Activated naive CD8-positive, alpha-beta T cell treated with anti-CD3 and anti-CD28 coated beads, Interleukin-2, amount 50 U/mL, for 24 hours (primary cell): Measurements from ENCODE around the gene IL36RN.

Source experiments
- ATAC-seq: fragments of 150-1000 bp; cut with Tn5 transposase; one replicate; pipeline ENCODE4 v1.10.0; 2021
- DNase-seq: peaks from one replicate; pipeline ENCODE4 v3.0.0; 2021
- H3K27ac Mint-ChIP-seq: one replicate; pipeline ENCODE4 v1.8.0; 2021; ENCODE audit warnings: mild to moderate bottlenecking, mixed read lengths
- H3K27me3 Mint-ChIP-seq: one replicate; pipeline ENCODE4 v1.8.0; 2021; ENCODE audit warnings: mixed read lengths
- H3K36me3 Mint-ChIP-seq: one replicate; pipeline ENCODE4 v1.8.0; 2021; ENCODE audit warnings: low read depth, mixed read lengths
- H3K4me1 Mint-ChIP-seq: one replicate; pipeline ENCODE4 v1.8.0; 2021; ENCODE audit warnings: mixed read lengths
- H3K4me3 Mint-ChIP-seq: one replicate; pipeline ENCODE4 v1.8.0; 2021; ENCODE audit warnings: mild to moderate bottlenecking, moderate library complexity, mixed read lengths
- H3K9me3 Mint-ChIP-seq: one replicate; pipeline ENCODE4 v1.8.0; 2021; ENCODE audit warnings: mixed read lengths

Gene IL36RN

DNA sequence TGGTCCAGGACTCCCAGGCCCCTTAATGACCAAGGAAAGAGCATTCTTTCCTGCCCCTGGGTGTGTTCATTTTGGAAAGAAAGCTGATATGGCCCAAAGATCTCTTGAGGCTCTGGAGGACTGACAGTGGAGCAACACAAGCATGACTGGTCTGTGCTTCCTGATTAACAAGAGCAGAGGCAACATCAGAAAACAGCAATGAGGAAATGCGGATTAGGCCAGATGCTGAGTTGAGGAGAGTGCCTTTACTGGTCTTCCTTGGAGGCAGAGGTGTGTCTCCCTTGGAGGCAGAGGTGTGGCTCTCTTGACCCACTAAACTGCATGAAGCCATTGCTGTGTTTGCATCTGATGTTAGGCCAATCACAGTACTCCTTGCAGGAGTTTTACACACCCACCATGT is 26.3 kb upstream of the IL36RN start:
- peaks cover 4% of the 10 kb centered on the region for H3K27me3 Mint-ChIP-seq
- DNase-seq (no peak), ATAC-seq (no peak)
- H3K27ac Mint-ChIP-seq, result no peak overlapping the region
- H3K36me3 Mint-ChIP-seq, result no peaks in the 10 kb centered on the region
- no peak overlapping the region for H3K4me3 Mint-ChIP-seq
- no peaks in the 10 kb centered on the region for H3K9me3 Mint-ChIP-seq
- no peaks in the 10 kb centered on the region for H3K4me1 Mint-ChIP-seq

DNA sequence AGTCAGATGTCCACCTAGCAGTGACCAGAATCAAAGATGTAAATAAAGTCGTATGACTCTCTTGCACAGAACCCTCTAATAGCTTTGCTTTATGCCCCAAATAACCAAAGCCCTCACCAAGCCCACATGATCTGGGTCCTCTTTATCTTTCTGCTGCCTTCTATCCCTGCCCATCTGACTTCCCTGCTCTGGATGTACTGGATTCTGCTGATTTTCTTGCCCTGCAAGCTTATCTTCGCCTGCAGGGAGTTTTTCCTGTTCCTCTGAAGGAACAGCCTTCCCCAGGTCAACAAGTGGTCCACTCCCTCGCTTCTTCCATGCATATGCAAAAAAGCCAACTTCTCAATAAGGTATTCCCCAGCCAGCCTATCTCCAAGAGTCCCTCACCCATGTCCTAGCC is 25.0 kb upstream of the IL36RN start:
- Mint-ChIP-seq H3K4me3 (no peak overlapping the region), H3K27ac (no peak overlapping the region), H3K9me3 (no peaks in the 10 kb centered on the region), H3K27me3 (peaks cover 4% of the 10 kb centered on the region), H3K4me1 (no peaks in the 10 kb centered on the region), H3K36me3 (no peaks in the 10 kb centered on the region)
- no peak for ATAC-seq
- DNase-seq, result no peak

GRCh38 chr2:113036763-113037162 is 22.2 kb upstream of the IL36RN start:
- Mint-ChIP-seq H3K4me1 (no peaks in the 10 kb centered on the region), H3K4me3 (no peak overlapping the region), H3K27me3 (no peaks in the 10 kb centered on the region), H3K27ac (no peak overlapping the region), H3K36me3 (no peaks in the 10 kb centered on the region), H3K9me3 (no peaks in the 10 kb centered on the region)
- ATAC-seq (no peak), DNase-seq (no peak)

DNA sequence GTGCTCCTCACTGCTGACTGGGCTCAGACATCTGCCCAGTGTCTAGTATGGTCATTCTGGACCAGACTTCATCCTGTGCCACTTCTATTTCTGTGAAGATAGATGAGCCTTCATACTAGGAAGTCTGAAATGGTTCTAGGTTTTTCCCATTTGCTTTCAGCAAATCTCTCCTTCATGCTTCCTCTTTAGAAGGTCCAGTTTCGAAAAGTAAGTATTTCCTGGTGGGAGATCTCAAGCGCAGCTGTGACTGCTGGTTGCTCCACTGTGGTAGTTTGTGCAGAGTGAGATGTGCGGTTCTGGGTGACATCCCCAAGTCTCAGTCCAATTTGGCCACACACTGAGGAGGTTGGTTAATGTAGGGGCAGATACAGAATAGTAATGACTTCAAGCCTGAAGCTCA is 20.7 kb upstream of the IL36RN start:
- H3K27ac Mint-ChIP-seq, result no peak overlapping the region
- no peaks in the 10 kb centered on the region for H3K27me3 Mint-ChIP-seq
- no peaks in the 10 kb centered on the region for H3K4me1 Mint-ChIP-seq
- H3K4me3 Mint-ChIP-seq, result no peak overlapping the region
- no peak for DNase-seq
- H3K9me3 Mint-ChIP-seq, result no peaks in the 10 kb centered on the region
- H3K36me3 Mint-ChIP-seq, result no peaks in the 10 kb centered on the region
- no peak for ATAC-seq

DNA sequence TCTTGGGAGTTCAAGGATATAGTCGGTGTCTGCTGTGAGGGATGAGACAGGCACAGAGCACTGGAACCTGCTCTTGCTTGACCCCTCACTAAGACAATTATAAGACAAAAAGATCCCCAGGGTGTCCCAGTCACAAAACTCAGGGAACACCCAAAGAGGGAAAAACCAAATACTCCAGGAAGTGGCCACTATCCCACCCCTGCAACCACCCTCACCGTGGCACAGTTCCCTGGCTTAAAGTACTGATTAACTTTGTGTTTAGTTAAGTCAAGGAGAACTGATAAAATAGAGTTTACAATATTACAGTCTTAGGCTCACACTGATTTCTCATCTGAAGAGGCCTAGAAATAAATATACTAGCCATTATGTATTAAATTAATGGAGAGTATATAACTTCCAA is 19.8 kb upstream of the IL36RN start:
- H3K4me1 Mint-ChIP-seq, result no peaks in the 10 kb centered on the region
- no peaks in the 10 kb centered on the region for H3K9me3 Mint-ChIP-seq
- ATAC-seq, result no peak
- H3K27me3 Mint-ChIP-seq, result no peaks in the 10 kb centered on the region
- no peak for DNase-seq
- no peaks in the 10 kb centered on the region for H3K36me3 Mint-ChIP-seq
- H3K4me3 Mint-ChIP-seq, result no peak overlapping the region
- no peak overlapping the region for H3K27ac Mint-ChIP-seq

GRCh38 chr2:113039719-113040118 is 19.3 kb upstream of the IL36RN start:
- no peaks in the 10 kb centered on the region for H3K9me3 Mint-ChIP-seq
- H3K27me3 Mint-ChIP-seq, result no peaks in the 10 kb centered on the region
- DNase-seq (no peak), ATAC-seq (no peak)
- H3K27ac Mint-ChIP-seq, result no peak overlapping the region
- H3K4me3 Mint-ChIP-seq, result no peak overlapping the region
- no peaks in the 10 kb centered on the region for H3K4me1 Mint-ChIP-seq
- H3K36me3 Mint-ChIP-seq, result no peaks in the 10 kb centered on the region

GRCh38 chr2:113041871-113042270 is 17.1 kb upstream of the IL36RN start:
- no peak overlapping the region for H3K27ac Mint-ChIP-seq
- H3K4me3 Mint-ChIP-seq, result no peak overlapping the region
- H3K36me3 Mint-ChIP-seq, result no peaks in the 10 kb centered on the region
- no peaks in the 10 kb centered on the region for H3K9me3 Mint-ChIP-seq
- ATAC-seq (no peak), DNase-seq (no peak)
- H3K4me1 Mint-ChIP-seq, result no peaks in the 10 kb centered on the region
- no peaks in the 10 kb centered on the region for H3K27me3 Mint-ChIP-seq

DNA sequence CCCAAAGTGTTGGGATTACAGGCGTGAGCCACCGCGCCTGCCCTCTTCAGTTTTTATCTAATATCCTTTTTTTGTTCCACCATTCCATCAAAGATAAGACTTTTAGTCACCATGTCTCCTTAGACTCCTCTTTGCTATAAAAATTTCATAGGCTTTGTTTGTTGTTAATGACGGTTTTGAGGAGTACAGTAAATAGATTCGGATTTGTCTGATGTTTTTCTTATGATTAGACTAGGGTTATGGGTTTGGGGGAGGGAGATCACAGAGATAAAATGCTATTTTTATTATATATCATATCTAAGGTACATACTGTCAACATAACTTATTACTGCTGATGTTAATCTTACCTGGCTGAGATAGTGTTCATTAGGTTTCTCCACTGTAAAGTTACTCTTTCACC is 12.5 kb upstream of the IL36RN start:
- DNase-seq (no peak), ATAC-seq (no peak)
- H3K4me3 Mint-ChIP-seq, result no peak overlapping the region
- H3K4me1 Mint-ChIP-seq, result no peaks in the 10 kb centered on the region
- H3K27ac Mint-ChIP-seq, result no peak overlapping the region
- H3K36me3 Mint-ChIP-seq, result no peaks in the 10 kb centered on the region
- no peaks in the 10 kb centered on the region for H3K27me3 Mint-ChIP-seq
- no peaks in the 10 kb centered on the region for H3K9me3 Mint-ChIP-seq

DNA sequence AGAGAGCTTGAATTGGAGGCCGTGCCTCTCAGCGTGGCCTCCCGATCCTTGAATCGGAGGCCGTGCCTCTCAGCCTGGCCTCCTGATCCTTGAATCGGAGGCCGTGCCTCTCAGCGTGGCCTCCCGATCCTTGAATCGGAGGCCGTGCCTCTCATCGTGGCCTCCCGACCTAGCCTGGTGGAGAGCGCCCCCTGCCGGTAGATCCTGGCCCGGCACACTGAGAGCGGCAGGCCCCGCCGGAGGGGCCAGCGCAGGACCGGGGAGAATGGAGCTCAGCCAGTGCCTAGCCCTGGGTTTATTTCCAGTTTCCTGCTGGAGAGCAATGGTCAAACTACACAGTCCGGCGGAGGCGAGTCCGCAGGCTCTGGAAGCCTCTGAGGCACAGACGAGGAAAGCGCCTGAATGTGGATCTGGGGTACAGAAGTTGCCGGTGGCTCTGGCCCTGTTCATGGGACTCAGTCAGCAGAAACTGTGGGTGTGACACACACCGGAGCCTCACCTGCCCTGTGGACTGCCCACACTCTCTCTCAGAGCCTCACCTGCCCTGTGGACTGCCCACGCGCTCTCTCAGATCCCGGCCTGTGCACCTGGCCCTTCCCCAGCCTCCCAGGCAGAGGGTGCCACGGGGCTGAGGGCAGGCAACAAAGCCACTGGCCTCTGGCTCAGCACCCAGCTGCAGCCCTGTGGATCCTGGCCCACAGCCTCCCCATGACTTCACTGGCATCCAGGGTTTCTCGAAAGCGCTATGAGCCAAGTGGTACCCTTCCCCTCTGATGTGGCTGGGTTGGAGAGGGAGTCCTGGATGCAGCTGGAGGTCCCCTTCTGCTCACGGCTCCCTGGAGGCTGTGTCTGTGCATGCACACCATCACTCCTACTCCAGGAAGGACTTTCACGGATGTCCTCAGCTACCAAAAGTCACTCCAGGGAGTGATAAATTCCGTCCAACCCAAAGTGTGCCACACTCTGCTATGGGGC is 7.8 kb upstream of the IL36RN start:
- no peak overlapping the region for H3K4me3 Mint-ChIP-seq
- H3K27me3 Mint-ChIP-seq, result no peaks in the 10 kb centered on the region
- H3K9me3 Mint-ChIP-seq, result peaks cover 25% of the 10 kb centered on the region
- DNase-seq (no peak), ATAC-seq (no peak)
- peaks cover 5% of the 10 kb centered on the region for H3K4me1 Mint-ChIP-seq
- H3K27ac Mint-ChIP-seq, result no peak overlapping the region
- H3K36me3 Mint-ChIP-seq, result peaks cover 14% of the 10 kb centered on the region

DNA sequence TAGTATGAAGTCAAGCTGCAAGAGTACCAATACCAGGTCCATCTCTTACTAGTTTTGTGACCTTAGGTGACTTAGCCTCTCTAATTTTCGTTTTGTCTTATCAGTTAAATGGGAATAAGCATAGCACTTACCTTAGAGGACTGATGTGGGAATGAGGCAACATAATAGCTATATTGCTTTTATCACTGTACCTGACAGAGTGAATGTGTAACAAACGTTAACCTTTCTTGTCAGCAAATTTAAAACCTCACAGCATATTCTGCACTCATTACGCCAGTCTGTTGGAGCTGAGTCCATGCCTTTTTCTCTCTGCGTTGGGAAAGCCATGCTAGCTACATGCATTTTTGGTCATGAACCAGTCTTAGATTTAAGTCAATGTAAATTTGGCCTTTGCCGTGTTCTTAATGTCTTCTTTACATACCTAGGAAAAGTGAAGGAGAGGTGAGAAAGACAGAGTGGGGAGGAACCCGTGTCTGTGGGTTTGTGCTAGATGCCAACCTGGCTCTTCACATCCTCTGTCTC is 6.5 kb upstream of the IL36RN start, which contains the start of gene IL36B:
Gene IL36B, minus strand, starts transcription at position 472 of the 522 bp plus-strand sequence.
- ATAC-seq, result no peak
- Mint-ChIP-seq H3K36me3 (peaks cover 16% of the 10 kb centered on the region), H3K4me1 (peaks cover 11% of the 10 kb centered on the region), H3K27ac (no peak within 1 kb of the TSS), H3K4me3 (no peak within 1 kb of the TSS), H3K9me3 (peaks cover 29% of the 10 kb centered on the region), H3K27me3 (no peaks in the 10 kb centered on the region)
- no peak for DNase-seq

- Mint-ChIP-seq H3K9me3 (peaks cover 29% of the 10 kb centered on the region), H3K4me3 (no peak overlapping the region), H3K27ac (no peak overlapping the region)
These were observed 5.3 kb upstream of the IL36RN start for GRCh38 chr2:113053666-113054065.

GRCh38 chr2:113054066-113054465 is 4.9 kb upstream of the IL36RN start:
- Mint-ChIP-seq H3K27me3 (no peaks in the 10 kb centered on the region), H3K27ac (no peak overlapping the region), H3K4me1 (peaks cover 11% of the 10 kb centered on the region), H3K9me3 (peaks cover 29% of the 10 kb centered on the region), H3K36me3 (peaks cover 16% of the 10 kb centered on the region), H3K4me3 (no peak overlapping the region)
- no peak for ATAC-seq
- no peak for DNase-seq

More at GRCh38 chr2:113053666-113054065, 5.3 kb upstream of the IL36RN start:
- Mint-ChIP-seq H3K27me3 (no peaks in the 10 kb centered on the region), H3K4me1 (peaks cover 11% of the 10 kb centered on the region), H3K36me3 (peaks cover 16% of the 10 kb centered on the region)
- no peak for ATAC-seq
- no peak for DNase-seq

- DNase-seq (no peak), ATAC-seq (peak; percentile 57)
- peaks cover 11% of the 10 kb centered on the region for H3K4me1 Mint-ChIP-seq
- peaks cover 29% of the 10 kb centered on the region for H3K9me3 Mint-ChIP-seq
- no peaks in the 10 kb centered on the region for H3K27me3 Mint-ChIP-seq
- H3K27ac Mint-ChIP-seq, result peak overlapping the region; percentile 4
- no peak overlapping the region for H3K4me3 Mint-ChIP-seq
- peaks cover 16% of the 10 kb centered on the region for H3K36me3 Mint-ChIP-seq
These were observed 2.5 kb upstream of the IL36RN start for GRCh38 chr2:113056521-113056920.

- no peak overlapping the region for H3K27ac Mint-ChIP-seq
- no peak for DNase-seq
- H3K27me3 Mint-ChIP-seq, result no peaks in the 10 kb centered on the region
- H3K9me3 Mint-ChIP-seq, result peaks cover 29% of the 10 kb centered on the region
- no peak for ATAC-seq
- H3K36me3 Mint-ChIP-seq, result peaks cover 16% of the 10 kb centered on the region
- H3K4me1 Mint-ChIP-seq, result peaks cover 11% of the 10 kb centered on the region
- H3K4me3 Mint-ChIP-seq, result no peak overlapping the region
These were observed 1.9 kb upstream of the IL36RN start for GRCh38 chr2:113057117-113057516.

DNA sequence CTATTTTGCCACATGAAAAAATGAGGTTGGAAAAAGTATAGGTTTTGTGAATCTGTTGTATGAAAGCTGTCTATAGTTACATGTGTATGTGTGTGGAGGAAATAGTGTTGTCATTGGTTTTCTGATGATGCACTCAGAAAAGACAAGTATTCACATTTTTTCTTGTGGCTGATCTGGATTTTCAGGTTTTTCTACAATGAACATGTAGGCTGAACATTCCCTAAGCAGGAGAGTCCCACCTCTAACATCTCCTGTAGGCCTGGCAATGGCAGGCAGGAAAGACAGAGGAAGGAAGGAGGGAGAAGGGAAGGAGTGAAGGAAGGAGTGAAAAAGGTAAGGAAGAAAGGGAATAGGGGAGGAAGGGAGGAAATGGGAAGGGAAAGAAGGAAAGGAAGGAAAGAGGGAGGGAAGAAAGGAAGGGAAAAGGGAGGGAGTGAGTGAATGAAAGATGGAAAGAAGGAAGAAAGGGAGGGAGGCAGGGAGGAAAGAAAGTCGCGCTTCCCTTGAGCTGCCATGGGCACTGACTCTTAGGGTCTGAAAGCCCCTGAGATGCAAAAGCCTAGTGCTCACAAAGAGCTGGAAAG is 495 bp upstream of the IL36RN start:
- H3K9me3 Mint-ChIP-seq, result peaks cover 27% of the 10 kb centered on the region
- no peak overlapping the region for H3K4me3 Mint-ChIP-seq
- no peak overlapping the region for H3K27ac Mint-ChIP-seq
- DNase-seq (no peak), ATAC-seq (no peak)
- H3K4me1 Mint-ChIP-seq, result peaks cover 11% of the 10 kb centered on the region
- peaks cover 16% of the 10 kb centered on the region for H3K36me3 Mint-ChIP-seq
- no peaks in the 10 kb centered on the region for H3K27me3 Mint-ChIP-seq
